Raji (cell line): ENCODE data around the gene CD83.

ENCODE experiments used
- POLR2A ChIP-seq: IDR thresholded peaks from 2 replicates; pipeline ENCODE4 v1.6.1; 2011; ENCODE audit warnings: low read depth, low read length, control low read depth; ENCODE audit not compliant: insufficient read depth

CD83 gene

DNA sequence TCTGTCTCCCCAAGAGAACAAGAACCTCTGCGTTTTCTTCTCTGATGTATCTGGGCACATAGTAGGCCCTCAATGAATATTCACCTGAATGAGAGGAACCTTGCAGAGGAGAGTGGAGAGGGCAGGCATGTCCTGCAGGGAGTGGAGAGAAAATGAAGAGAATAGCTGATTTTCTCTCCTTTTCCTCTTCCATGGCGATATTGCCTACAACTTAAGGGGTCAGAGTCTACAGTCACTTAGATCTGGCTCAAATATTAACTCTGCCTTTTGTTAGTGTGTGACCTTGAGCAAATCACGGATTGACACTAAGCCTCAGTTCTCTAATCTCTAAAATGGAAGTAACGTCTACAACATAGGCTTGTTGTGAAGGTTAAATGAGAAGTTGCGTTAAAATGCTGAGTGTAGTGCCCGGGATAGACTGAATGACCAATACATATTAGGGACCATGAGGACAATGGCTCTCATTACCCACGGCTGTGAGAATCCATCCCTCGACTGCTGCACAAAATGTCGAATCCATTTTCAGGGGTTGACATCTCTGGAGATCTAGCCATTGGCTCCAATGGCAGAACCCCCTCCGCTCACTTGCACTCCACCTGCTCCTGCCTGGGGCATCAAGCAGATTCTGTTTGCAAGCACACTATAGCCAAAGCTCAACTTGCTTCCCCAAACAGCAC lies 14.8 kb downstream of the CD83 start:
- no peak for TF ChIP-seq POLR2A

GRCh38 chr6:14132921-14133275 lies 15.3 kb downstream of the CD83 start:
- TF ChIP-seq POLR2A = no peak

GRCh38 chr6:14134211-14134910 lies 16.8 kb downstream of the CD83 start:
- no peak for TF ChIP-seq POLR2A

DNA sequence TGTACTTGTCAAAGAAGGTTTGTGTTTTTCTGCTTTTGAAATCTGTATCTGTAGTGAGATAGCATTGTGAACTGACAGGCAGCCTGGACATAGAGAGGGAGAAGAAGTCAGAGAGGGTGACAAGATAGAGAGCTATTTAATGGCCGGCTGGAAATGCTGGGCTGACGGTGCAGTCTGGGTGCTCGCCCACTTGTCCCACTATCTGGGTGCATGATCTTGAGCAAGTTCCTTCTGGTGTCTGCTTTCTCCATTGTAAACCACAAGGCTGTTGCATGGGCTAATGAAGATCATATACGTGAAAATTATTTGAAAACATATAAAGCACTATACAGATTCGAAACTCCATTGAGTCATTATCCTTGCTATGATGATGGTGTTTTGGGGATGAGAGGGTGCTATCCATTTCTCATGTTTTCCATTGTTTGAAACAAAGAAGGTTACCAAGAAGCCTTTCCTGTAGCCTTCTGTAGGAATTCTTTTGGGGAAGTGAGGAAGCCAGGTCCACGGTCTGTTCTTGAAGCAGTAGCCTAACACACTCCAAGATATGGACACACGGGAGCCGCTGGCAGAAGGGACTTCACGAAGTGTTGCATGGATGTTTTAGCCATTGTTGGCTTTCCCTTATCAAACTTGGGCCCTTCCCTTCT lies 18.4 kb downstream of the CD83 start:
- TF ChIP-seq POLR2A = no peak

GRCh38 chr6:14138701-14139215 lies 21.2 kb downstream of the CD83 start:
- TF ChIP-seq POLR2A = no peak

GRCh38 chr6:14141351-14142062 lies 23.9 kb downstream of the CD83 start:
- no peak for TF ChIP-seq POLR2A

- TF ChIP-seq POLR2A = no peak
Measured at GRCh38 chr6:14142063-14142450, 24.5 kb downstream of the CD83 start.

- no peak for TF ChIP-seq POLR2A
Measured at GRCh38 chr6:14142511-14143223, 25.1 kb downstream of the CD83 start.

- TF ChIP-seq POLR2A = no peak
Measured at GRCh38 chr6:14143305-14143704, 25.7 kb downstream of the CD83 start.

GRCh38 chr6:14144678-14145113 lies 27.1 kb downstream of the CD83 start:
- TF ChIP-seq POLR2A = no peak

DNA sequence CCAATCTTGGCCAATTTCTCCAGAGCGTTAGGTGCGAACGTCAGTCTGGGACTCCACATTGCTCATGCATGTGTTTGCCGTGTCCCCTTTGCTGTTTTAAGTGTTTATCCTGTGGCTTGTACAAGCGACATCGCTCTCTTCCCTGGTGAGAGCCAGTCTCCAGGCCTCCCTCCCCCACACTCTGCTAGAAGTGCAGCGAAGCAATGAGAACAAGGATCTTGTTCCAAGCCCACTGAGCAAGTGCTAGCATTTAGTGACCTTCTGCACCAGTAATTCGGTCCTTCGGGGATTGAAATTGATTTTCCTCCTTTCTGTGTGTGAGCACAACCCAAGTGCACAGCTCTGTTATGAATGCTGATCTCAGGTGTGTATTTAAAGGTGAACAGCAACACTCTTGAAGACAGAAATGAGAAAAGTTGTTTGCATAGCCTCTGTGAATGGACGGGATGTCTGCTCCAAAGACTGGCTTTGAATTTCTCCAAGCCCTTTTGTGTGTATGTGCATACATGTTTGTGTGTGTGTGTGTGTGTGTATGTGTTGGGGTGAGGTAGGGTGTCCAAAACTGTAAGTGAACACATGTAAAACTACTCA lies 29.0 kb downstream of the CD83 start:
- TF ChIP-seq POLR2A = no peak

- no peak for TF ChIP-seq POLR2A
Measured at GRCh38 chr6:14147891-14148290, 30.3 kb downstream of the CD83 start.

DNA sequence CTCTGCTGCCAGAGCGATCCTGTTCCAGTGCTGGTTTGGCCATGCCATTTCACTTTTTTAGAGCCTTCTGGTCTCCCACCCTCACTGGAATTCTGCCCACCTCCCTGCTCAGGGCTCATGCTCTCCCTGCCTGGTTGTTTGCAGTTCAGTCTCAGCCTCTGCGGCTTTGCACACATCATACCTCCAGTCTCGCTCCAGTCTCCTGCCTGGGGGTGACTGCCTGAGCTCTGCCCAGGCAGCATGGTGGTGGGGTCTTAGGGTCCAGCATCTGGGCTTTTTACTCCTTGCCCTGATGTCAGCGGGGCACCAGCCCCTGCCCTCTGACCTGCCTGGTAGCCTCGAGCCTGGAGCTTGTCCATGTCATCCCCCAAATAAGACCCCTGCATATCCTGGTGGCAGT lies 30.9 kb downstream of the CD83 start:
- no peak for TF ChIP-seq POLR2A

DNA sequence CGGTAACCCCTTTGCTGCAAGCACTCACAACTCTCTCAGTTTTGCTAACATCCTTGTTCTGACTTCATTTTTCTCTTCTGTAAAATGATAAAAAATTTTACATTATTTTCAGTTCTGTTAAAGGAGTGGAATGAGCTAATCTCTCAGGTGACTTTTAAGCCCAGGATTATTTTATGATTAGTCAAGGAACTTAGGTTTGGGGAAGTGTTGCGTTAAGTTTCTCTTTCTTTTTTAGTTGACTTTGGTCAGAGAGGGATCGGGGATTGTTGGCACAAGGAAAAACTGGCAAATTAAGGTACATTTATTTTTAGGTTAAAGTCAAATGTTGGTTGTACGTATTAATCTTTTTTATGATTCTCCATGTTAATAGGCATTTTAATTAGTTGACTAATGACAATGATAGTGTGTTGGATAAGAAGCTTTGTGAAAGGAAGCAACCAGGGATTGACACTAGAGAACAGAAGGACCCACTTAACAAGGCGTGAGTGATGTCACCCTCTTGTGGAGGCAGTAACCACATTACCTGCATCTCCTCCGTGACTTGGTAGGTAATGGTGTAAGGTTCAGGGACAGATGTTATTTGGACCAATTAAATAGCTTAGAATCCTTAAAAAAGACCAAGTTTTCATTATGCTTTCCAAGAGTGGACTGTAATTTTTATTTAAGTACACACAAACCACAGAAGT lies 31.6 kb downstream of the CD83 start:
- TF ChIP-seq POLR2A = no peak
